HuH-7 (cell line): ENCODE data around the gene CPLX4.

Experiments used
- DNase-seq: peaks from one replicate; pipeline ENCODE4 v3.0.0; 2011; ENCODE audit warnings: low spot score

Gene CPLX4

DNA sequence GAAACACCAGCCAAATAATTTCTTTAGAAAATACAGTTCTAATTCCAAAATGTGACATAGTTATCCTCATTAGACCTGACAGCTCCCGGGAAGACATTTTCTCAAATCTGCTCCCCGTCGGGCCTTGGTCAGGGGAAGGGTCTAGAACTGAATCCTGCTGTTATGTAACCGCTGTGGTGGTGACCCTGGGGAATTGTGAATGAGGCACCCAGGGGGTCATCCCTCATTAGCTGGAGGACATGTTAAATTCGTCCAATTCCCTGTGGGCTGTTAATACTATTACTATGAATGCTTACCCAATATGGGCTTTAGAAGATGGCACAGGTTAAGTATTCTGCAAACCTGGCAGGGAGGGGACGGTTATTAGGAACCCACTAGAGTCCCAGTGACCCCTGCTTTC lies 11.8 kb downstream of the CPLX4 start:
- no peak for DNase-seq

- no peak for DNase-seq
Measured at GRCh38 chr18:59305295-59305694, 13.2 kb downstream of the CPLX4 start.

- DNase-seq = no peak
Measured at GRCh38 chr18:59303656-59304195, 14.7 kb downstream of the CPLX4 start.

DNA sequence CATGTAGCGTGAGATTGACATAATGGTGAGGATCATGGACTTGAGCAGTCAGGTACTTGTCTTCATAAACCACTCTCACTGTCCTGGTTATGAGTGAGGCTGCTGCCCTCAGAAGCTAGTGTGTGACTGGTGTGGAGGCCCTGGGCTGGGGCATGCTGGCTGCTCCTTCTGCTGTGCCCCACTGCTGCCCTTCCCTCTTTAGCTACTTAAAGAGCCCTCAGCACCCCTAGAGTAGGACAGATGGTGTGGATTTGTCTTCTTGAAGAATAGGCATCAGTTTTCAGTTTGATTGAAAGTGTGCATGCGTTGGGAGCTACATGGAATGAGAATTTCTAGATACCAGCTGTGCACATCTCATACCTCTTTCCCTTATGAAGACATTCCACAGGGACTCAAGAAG lies 15.4 kb downstream of the CPLX4 start:
- DNase-seq = no peak

DNA sequence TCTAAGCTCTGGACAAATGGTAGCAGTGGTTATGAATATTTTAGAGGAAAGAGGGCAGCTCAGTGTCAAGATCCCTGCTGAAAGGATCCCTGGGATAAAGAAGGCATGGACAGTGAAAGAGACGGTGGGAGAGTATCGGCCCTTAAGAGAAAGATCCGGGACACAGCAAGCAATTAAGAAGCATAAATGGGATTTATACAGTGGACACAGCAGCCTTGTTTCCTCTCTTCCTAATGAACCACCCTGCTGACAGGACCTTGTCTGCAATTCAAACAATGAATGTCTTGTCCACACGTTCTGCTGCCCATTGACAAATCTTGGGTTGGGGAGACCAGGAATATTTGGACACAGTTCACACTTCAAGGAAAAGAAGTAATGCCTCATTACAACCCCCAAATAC lies 16.5 kb downstream of the CPLX4 start:
- no peak for DNase-seq

DNA sequence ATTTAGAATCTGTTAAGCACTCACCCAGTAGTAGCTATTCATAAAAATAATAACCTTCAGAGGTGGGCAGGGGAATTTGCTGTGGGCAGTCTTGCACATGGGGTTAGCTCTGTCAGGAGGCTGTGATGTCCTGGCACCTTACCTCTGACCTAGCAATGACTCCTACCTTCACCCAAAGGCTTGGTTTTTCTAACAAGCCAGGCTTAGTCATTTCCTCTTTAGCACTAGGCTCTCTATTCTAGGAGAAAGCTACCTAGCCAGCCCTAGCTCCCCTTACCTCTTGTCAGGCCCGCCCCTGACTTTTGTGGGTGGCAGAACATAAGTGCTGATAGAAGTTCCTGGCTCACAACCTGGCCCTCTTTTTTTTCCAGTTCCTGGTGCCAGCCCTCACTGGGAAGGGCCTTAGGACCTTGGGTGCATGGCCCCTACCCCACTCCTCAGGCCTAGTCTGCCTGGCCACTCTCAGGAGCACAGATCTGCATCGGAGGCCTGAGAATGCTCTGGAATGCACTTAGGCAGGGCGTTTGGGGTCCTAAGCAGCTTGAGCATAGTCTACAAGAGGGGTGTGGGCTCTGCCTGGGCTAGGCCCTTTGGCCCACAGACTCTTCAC lies 17.7 kb downstream of the CPLX4 start:
- DNase-seq = no peak

DNA sequence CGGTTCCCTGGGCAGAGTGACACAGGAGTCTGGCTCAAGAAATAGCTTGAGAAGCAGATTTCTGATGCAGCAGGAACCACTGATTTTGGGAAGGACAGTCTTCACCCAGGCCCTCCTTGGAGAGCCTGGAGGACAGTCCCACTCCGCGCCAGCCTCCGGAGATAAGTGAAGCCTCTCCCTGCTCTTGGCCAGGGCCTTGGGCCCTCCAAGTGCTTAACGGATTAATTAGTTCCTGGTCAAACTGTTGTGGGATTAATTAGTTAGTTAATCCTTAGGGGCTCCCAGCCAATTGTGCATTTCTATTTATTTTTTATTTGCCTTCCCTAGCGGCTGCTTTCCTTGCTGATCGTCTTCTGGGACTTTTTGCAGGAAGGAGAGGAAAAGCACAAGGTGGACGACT lies 19.6 kb downstream of the CPLX4 start:
- no peak for DNase-seq

GRCh38 chr18:59293317-59293716 lies 25.1 kb downstream of the CPLX4 start:
- DNase-seq = no peak

DNA sequence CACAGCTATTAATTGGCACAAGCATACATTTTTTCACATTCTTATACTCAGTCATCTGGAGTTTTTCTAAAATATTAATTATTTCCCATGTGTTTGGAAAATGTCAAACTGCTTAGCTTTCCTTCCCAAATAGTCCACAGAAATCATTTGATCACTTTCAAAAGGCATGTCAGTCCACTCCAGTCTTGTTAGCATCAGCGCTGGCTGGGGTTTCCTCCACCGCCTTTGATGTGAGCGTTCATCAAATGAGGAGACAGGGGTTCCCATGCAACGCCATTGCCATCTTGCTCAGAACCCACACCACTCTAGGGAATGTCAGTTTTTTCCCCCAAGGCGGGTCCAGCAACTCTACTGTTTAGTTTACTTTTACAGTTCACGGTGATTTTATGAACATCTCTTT lies 32.1 kb downstream of the CPLX4 start:
- DNase-seq = no peak

DNA sequence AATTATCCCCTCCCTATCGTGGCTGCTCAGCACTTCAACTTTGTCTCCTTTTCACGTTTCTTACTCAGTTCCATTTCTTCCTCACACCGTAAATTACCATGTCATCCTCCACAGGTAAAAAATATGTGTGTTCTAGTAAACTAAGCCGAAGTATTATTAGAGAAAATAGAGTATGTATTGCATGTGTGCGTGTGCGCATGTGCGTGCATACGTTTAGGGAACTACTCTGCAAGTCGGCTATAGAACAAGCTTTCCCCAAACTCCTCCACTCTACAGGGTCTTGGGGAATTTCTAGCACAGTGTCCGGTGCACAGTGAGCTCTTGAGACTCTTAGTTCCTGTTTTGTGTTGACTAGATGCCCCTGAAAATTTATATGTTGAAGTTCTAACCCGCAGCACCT lies 36.1 kb downstream of the CPLX4 start:
- DNase-seq = no peak

GRCh38 chr18:59279722-59280121 lies 38.7 kb downstream of the CPLX4 start:
- DNase-seq = no peak

GRCh38 chr18:59279193-59279592 lies 39.3 kb downstream of the CPLX4 start:
- no peak for DNase-seq

GRCh38 chr18:59278793-59279192 lies 39.7 kb downstream of the CPLX4 start:
- no peak for DNase-seq

DNA sequence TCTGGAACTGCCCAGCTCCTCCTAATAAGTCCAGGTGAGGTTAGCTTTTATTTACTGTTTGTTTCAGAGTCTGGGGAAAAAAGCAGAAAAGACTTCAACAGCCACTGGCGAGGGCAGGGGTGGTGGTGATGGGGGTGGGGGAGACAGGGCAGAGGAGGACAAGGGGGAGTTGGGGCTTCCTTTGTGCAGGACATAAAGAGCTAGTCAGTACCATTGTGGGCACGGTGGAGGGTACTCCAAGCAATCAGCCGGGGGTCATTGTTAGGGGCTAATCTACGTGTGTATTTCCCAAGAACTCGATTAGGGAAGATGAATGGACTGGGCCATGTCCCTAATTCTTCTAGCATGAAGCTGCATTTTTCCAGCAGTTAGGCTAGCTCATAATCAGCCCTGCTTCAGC lies 42.4 kb downstream of the CPLX4 start:
- no peak for DNase-seq

- DNase-seq = no peak
Measured at GRCh38 chr18:59275406-59275949, 43.0 kb downstream of the CPLX4 start.

DNA sequence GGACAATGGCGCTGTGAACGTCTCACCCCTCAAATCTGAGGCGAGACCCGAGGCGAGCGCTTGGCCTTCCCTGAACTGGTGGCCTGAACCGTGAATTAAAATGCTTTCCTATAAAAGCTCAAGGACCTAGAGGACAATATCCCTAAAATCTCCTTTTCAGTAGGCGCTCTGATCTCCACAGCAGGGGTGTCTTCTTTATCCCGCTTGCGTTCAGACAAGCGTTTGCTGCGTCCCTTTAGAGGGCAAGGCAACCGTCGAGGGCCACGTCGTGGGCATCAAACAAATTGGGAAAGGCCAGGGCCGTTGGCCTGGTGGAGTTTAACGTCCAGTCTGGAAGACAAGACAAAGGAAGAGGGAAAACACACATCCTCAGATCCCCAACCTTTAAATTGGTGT lies 43.9 kb downstream of the CPLX4 start:
- DNase-seq = no peak

DNA sequence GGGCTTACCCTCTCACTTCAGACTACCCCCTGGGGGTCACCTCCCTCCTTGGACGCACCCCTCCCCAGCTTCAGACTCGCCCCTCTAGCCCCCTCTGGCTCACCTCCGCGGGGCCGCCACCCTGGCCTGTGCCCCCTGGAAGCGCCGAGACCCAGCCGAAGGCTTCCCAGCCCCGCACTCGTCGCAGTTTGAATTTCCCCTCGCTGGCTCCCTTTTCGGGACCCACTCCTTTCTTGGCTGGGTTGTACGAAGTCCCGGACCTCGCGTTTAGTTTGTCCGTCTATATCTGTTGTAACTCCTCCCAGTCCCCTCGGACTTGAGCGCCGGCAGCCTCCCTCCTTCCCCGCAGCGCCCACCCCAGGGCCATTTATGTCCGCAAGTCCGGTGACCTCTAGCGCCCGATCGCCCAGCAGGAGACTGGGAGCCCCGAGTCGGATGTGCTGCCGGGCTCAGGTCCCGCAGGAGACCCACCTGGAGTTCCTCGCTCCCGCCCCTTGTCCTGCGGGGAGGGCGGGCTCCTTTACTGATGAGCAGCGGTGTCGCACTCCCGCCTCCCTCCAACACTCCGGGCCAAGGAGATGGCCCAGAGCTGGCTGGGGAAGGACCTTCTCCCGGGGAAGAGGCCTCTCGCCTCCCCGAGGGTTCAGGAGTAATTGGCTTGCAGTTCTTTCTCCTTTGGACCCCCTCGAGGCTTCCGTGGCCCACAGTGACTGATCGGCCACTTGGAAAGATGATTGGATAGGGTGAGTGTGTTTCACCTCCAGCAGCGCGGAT lies 44.5 kb downstream of the CPLX4 start:
- DNase-seq = no peak

GRCh38 chr18:59272891-59273758 lies 45.3 kb downstream of the CPLX4 start, which contains the start of gene RAX:
Gene RAX, minus strand, starts transcription at chr18:59273454. Its CDS starts 248 bp downstream, at chr18:59273206.
- no peak for DNase-seq

- no peak for DNase-seq
Measured at GRCh38 chr18:59272221-59272888, 46.1 kb downstream of the CPLX4 start.

- no peak for DNase-seq
Measured at GRCh38 chr18:59271606-59272220, 46.7 kb downstream of the CPLX4 start.

GRCh38 chr18:59270689-59271257 lies 47.7 kb downstream of the CPLX4 start:
- no peak for DNase-seq
